Parathyroid adenoma (tissue), 2 donors: Measurements from ENCODE around the gene IL3.

ENCODE experiments used
- H2AFZ ChIP-seq: fragments of 300-600 bp; sonication (generic); one replicate; pipeline ENCODE4 v1.7.0; 2017; ENCODE audit warnings: antibody characterized with exemption, mild to moderate bottlenecking
- H3K27ac ChIP-seq: fragments of 300-600 bp; sonication (generic); one replicate; pipeline ENCODE4 v1.7.0; 2017
- H3K27me3 ChIP-seq: fragments of 300-600 bp; sonication (generic); one replicate; pipeline ENCODE4 v1.7.0; 2017; ENCODE audit warnings: low read length; ENCODE audit not compliant: control insufficient read depth, insufficient read depth
- H3K36me3 ChIP-seq: fragments of 300-600 bp; sonication (generic); one replicate; pipeline ENCODE4 v1.7.0; 2017; ENCODE audit warnings: low read length; ENCODE audit not compliant: control insufficient read depth, insufficient read depth
- H3K4me1 ChIP-seq: fragments of 300-600 bp; sonication (generic); one replicate; pipeline ENCODE4 v1.7.0; 2017; ENCODE audit warnings: control low read depth
- H3K4me2 ChIP-seq: fragments of 300-600 bp; sonication (generic); one replicate; pipeline ENCODE4 v1.7.0; 2017; ENCODE audit warnings: low read length
- H3K4me3 ChIP-seq: fragments of 300-600 bp; sonication (generic); one replicate; pipeline ENCODE4 v1.7.0; 2017; ENCODE audit warnings: low read depth, low read length
- H3K79me2 ChIP-seq: fragments of 300-600 bp; sonication (generic); one replicate; pipeline ENCODE4 v1.7.0; 2017; ENCODE audit warnings: control low read depth
- H3K9ac ChIP-seq: fragments of 300-600 bp; sonication (generic); one replicate; pipeline ENCODE4 v1.7.0; 2017; ENCODE audit warnings: mild to moderate bottlenecking
- H3K9me3 ChIP-seq: fragments of 300-600 bp; sonication (generic); one replicate; pipeline ENCODE4 v1.7.0; 2017; ENCODE audit warnings: low read length; ENCODE audit not compliant: control insufficient read depth
- CTCF ChIP-seq: fragments of 300-600 bp; sonication (generic); IDR thresholded peaks from one replicate; pipeline ENCODE4 v1.7.0; 2017; ENCODE audit warnings: antibody characterized with exemption, mild to moderate bottlenecking
- donor health status: primary hyperparathyroidism.

IL3 gene

GRCh38 chr5:132069561-132069960, 9.1 kb downstream of the IL3 start:
- H3K79me2 ChIP-seq, result no peaks in the 10 kb centered on the region
- no peaks in the 10 kb centered on the region for H3K36me3 ChIP-seq
- no peaks in the 10 kb centered on the region for H3K27me3 ChIP-seq
- no peak overlapping the region for H3K27ac ChIP-seq
- no peak overlapping the region for H3K4me3 ChIP-seq
- no peak overlapping the region for H3K4me2 ChIP-seq
- no peak overlapping the region for H3K9ac ChIP-seq
- no peaks in the 10 kb centered on the region for H3K4me1 ChIP-seq
- no peak for TF ChIP-seq CTCF
- no peaks in the 10 kb centered on the region for H3K9me3 ChIP-seq
- no peak overlapping the region for H2AFZ ChIP-seq

- H3K27ac ChIP-seq, result no peak overlapping the region
- no peak overlapping the region for H3K4me2 ChIP-seq
- no peaks in the 10 kb centered on the region for H3K36me3 ChIP-seq
Observed at GRCh38 chr5:132069994-132070393, 9.5 kb downstream of the IL3 start.

GRCh38 chr5:132070460-132071337, 10.2 kb downstream of the IL3 start:
- H3K4me2 ChIP-seq, result no peak overlapping the region
- no peak overlapping the region for H3K27ac ChIP-seq
- no peaks in the 10 kb centered on the region for H3K27me3 ChIP-seq
- H3K4me3 ChIP-seq, result no peak overlapping the region
- no peak for TF ChIP-seq CTCF
- no peaks in the 10 kb centered on the region for H3K9me3 ChIP-seq
- no peaks in the 10 kb centered on the region for H3K79me2 ChIP-seq
- H2AFZ ChIP-seq, result no peak overlapping the region
- H3K9ac ChIP-seq, result no peak overlapping the region
- no peaks in the 10 kb centered on the region for H3K4me1 ChIP-seq
- no peaks in the 10 kb centered on the region for H3K36me3 ChIP-seq

More at GRCh38 chr5:132069994-132070393, 9.5 kb downstream of the IL3 start:
- Histone ChIP-seq H3K9ac (no peak overlapping the region), H3K4me3 (no peak overlapping the region), H2AFZ (no peak overlapping the region), H3K9me3 (no peaks in the 10 kb centered on the region), H3K27me3 (no peaks in the 10 kb centered on the region), H3K4me1 (no peaks in the 10 kb centered on the region), H3K79me2 (no peaks in the 10 kb centered on the region)
- TF ChIP-seq CTCF, result no peak

DNA sequence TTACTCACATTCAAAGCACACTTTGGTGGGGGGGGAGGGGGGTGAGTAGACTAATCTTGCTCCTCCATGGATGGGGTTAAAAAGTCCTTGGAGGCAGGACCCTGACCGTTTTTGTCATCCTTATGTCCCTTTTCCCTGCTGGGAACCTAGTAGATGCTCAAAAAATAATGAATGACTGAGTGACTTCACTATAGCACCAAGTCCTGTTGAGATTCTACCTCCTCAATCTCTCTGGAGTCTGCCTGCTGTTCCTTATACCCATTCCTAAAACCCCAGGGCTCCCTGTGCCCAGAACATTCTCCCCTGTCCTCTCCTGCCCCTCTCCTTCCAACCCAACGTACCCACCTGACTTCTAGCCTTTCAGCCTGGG, 10.9 kb downstream of the IL3 start:
- Histone ChIP-seq H3K9me3 (no peaks in the 10 kb centered on the region), H3K4me1 (no peaks in the 10 kb centered on the region), H3K27me3 (no peaks in the 10 kb centered on the region), H3K4me3 (no peak overlapping the region), H3K4me2 (no peak overlapping the region), H2AFZ (no peak overlapping the region), H3K9ac (no peak overlapping the region), H3K27ac (no peak overlapping the region), H3K36me3 (no peaks in the 10 kb centered on the region), H3K79me2 (no peaks in the 10 kb centered on the region)
- TF ChIP-seq CTCF, result no peak

DNA sequence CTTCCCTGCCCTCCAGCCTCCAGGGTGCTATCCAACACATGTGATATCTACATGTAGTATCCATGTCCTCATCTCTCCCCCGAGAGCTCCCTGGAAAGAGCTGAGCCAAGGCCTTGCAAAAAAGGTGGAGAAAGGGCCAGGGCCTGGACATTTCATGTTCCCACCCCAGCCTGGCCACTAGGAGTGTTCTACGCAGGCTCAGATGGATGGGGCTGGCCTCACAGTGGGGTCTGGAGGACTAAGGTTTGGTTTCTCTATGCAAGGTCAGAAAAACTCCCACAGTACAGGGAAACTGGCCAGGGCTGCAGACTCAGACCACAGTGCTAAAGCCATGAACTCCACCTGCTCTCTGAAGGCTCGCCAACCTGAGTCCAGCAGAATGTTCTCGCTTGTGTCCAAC, 11.6 kb downstream of the IL3 start:
- H3K4me1 ChIP-seq, result no peaks in the 10 kb centered on the region
- no peaks in the 10 kb centered on the region for H3K36me3 ChIP-seq
- no peaks in the 10 kb centered on the region for H3K79me2 ChIP-seq
- no peak overlapping the region for H3K27ac ChIP-seq
- no peak overlapping the region for H3K9ac ChIP-seq
- no peak overlapping the region for H3K4me3 ChIP-seq
- H3K4me2 ChIP-seq, result no peak overlapping the region
- no peak overlapping the region for H2AFZ ChIP-seq
- H3K27me3 ChIP-seq, result no peaks in the 10 kb centered on the region
- no peaks in the 10 kb centered on the region for H3K9me3 ChIP-seq
- no peak for TF ChIP-seq CTCF
